ENCODE measurements around the gene RPL23. TPM values are rescaled to one million over a fixed set of nuclear protein-coding genes. Genes with fewer than 3 reads are reported as not detected.

The RPL23 gene
- total RNA-seq = 1,269 and 1,824 TPM in 2 replicates

- peak; percentile 89 for DNase-seq (ENCODE audit: low read depth, low spot score)
Observed at GRCh38 chr17:38853292-38854219, at the start of gene RPL23. RPL23 (minus strand) TSS chr17:38853721; CDS start chr17:38853710, 11 bp downstream.

- peak; percentile 48 for DNase-seq (ENCODE audit: low read depth, low spot score)
Observed at GRCh38 chr17:38900978-38901656, 47.6 kb upstream of the RPL23 start.

GRCh38 chr17:38899421-38899820, 45.9 kb upstream of the RPL23 start:
- no peak for DNase-seq (ENCODE audit: low read depth, low spot score)

- no peak for DNase-seq (ENCODE audit: low read depth, low spot score)
Observed at GRCh38 chr17:38898812-38899348, 45.4 kb upstream of the RPL23 start.

DNA sequence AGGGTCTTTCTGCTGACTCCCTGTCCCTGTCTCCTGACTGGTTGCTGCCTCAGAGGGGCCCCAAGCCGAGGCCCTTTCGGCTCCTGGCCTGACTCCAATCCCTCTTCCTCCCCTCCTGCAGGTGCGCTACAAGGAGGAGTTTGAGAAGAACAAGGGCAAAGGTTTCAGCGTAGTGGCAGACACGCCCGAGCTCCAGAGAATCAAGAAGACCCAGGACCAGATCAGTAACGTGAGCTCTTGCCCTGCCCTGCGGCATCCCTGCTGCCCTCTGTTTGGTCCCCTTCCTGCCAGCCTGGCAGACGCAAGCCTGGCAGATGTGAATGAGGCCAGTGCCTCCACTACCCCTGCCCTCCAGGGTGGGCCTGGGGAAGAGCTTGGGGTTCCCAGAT, 44.8 kb upstream of the RPL23 start:
- no peak for DNase-seq (ENCODE audit: low read depth, low spot score)

DNA sequence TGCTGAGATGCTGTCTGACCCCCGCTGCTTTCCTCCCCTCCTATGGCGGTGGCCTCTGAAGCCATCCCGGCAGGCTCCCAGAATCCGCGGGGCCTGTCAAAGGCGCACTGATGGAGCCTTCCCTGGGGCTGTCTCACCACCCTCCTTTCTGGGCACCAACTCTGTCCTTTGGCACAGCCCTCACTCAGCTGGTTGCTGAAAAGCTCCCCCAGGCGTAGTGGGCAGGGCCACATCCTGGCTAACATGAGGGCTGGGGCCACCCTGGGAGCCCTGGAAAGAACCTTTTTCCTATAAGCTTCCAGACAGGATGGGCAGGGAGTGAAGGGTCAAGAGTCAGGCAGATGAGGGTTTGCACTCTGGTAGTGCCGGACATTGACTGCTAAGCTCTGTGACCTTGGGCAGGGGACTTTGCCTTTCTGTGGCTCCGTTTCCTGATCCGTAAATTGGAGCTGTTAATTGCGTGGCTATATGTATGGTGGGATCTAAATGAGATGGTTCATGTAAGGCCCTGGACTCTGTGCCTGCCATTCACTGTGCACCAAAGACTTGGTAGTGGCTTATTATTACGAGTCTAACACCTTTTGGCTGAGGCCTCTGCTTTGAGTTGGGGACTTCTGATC, 44.3 kb upstream of the RPL23 start:
- DNase-seq (ENCODE audit: low read depth, low spot score) = no peak

DNA sequence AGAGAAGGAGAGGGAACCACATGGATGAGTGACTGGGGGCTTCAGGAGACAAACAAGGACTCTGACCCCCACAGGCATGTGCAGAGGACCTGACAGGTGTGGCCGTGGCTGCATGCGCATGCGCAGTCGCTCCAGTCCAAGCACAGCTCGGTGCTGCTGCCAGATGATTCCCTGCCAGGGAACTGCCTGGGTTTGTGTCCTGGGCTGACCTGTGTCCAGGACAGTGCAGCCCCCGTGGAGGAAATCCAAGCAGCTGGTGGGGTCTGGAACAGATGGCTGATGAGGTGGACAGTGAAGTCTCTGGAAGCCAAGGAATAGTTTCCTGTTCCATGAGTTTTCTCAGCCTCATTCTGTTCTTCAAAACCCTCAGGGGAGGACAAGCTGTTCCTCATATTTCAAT, 43.7 kb upstream of the RPL23 start:
- no peak for DNase-seq (ENCODE audit: low read depth, low spot score)

- DNase-seq (ENCODE audit: low read depth, low spot score) = no peak
Observed at GRCh38 chr17:38896346-38896954, 42.9 kb upstream of the RPL23 start.

- no peak for DNase-seq (ENCODE audit: low read depth, low spot score)
Observed at GRCh38 chr17:38894276-38894675, 40.8 kb upstream of the RPL23 start.

GRCh38 chr17:38893607-38894006, 40.1 kb upstream of the RPL23 start:
- DNase-seq (ENCODE audit: low read depth, low spot score) = no peak

DNA sequence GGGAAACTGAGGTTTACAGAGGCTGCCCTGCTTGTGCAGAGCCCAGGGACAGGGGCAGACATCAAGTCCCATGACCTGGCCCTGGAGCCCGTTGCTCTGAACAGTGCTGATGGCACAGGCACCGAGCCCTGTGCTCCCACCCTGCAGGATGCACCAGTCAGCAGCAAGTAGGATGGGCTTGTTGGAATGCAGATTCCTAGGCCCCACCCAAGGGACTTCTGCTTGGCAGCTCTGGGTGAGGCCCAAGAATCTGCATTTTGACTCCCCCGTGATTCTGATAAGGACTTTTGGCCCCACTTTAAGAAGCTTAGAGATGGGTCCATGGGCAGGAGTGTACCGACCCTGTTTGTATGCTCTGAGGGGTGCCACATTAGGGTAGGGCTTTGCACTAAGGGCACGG, 39.6 kb upstream of the RPL23 start:
- no peak for DNase-seq (ENCODE audit: low read depth, low spot score)

DNA sequence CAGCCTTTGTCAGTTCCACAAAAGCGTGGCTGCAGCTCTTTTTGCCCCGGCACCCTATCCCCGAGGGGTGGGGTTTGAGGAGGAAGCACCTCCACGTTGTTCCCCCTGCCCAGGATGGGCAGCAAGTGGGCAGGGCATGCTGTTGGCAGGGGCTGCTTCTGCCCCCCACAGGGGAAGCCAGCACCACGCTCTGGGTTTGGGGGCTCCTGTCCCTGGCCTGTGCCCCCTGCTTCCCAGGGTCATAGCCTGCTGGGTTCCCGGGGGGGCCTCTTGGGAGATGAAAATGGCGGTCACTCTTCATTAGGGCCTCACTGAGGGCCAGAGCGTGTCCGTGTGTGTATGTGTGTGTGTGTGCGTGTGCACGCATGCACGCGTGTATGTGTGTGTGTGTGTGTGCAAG, 39.1 kb upstream of the RPL23 start:
- DNase-seq (ENCODE audit: low read depth, low spot score) = no peak

DNA sequence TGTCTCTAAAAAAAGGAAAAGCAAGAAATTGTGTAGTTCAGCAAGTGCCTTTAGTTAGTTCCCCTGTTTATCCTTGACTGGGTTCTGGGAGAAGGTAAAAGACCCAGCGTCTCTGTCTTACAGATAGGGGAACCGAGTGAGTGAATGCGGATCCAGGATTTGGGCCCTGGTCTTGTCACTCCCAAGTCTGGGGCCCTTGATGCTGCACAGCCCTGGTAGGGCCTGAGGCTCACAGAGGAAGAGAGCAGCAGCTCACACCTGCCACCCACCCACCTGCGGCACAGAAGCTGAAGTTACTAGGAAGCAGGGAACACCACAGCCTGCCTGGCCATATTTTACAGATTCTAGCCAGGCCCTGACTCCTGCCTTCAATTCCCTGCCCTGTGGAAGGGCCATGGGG, 38.6 kb upstream of the RPL23 start:
- no peak for DNase-seq (ENCODE audit: low read depth, low spot score)

DNA sequence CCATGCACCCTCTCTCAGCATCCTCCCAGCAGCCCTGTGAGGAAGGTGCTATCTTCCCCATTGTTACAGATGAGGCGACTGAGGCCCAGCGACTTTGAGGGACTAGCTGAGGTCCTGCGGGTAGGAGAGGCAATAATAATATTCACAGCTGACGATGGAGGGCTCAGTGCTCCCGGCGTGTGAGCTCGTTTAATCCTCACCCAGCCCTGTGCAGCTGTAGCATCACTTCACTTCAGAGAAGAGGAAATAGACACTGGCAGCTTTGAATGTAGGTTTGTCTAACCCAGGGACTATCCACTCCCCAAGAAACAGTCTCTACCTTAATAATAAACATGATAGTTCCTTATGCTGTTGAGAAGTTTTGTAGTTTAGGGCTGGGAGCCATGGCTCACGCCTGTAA, 37.9 kb upstream of the RPL23 start:
- no peak for DNase-seq (ENCODE audit: low read depth, low spot score)

- DNase-seq (ENCODE audit: low read depth, low spot score) = no peak
Observed at GRCh38 chr17:38890410-38890746, 36.9 kb upstream of the RPL23 start.

DNA sequence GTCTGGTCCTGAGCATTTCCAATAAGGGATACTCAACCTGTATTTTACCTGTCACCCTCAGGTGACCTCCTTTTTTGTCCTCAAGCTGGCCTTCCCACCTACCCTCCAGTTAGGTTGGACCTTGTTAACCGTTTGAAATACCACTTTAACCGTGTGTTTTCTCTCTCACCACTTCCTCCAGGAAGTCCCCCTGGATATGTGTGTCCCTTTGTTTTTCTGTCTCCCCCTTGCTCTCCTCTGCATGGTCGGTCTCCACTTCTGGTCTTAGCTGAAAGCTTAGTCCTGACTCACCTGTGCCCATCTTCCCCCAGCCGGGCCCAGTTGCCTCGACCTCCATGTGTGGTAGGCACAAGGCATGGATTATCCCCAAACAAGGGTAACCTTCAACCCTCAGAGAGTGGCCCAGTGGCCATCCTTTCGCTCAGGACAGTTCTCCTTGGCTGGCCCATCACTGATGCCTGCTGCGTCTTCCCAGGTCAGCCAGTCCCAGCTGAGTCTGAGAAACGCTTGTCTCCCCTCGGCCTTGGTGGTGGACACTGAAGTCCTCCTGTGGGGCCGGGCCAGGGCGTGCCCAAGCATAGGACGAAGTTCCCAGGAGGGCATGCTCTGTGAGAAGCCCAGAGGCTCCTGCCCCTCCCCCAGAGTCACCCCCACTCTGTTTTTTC, 36.4 kb upstream of the RPL23 start:
- no peak for DNase-seq (ENCODE audit: low read depth, low spot score)

DNA sequence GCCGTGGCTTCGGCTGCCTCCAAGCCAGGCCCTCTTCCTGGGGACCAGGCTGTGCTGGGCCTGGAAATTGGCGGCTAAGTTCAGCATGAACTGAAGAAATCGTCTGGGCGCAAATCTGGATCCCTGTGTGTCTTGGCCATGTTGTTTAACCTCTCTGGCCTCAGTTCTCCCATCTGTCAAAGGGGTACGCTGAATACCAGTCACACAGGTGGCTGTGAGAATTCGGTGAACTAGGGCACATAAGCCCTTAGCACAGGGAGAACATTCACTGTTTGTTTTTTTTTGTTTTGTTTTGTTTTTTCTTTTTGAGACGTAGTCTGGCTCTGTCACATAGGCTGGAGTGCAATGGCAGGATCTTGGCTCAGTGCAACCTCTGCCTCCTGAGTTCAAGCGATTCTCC, 35.3 kb upstream of the RPL23 start:
- DNase-seq (ENCODE audit: low read depth, low spot score) = no peak

DNA sequence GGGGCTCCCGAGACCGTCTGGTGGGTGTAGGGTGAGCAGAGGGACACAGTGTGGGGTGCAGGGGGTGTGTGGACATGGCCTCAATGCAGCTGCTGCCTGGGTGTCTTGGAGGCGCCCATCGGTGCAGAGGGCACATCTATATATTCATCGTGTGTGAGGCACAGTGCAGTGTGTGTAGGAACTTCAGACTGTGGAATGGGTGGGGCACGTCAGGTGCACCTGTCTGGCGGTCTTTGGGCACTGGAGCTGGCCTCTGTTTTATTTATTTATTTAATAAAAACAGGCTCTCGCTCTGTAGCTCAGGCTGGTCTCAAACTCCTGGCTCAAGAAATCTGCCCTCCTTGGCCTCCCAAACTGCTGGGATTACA, 33.1 kb upstream of the RPL23 start:
- no peak for DNase-seq (ENCODE audit: low read depth, low spot score)

GRCh38 chr17:38885728-38886642, 32.5 kb upstream of the RPL23 start:
- no peak for DNase-seq (ENCODE audit: low read depth, low spot score)

GRCh38 chr17:38885044-38885727, 31.7 kb upstream of the RPL23 start:
- no peak for DNase-seq (ENCODE audit: low read depth, low spot score)

Measured in pulmonary artery endothelial cell (primary cell).